Brain microvascular endothelial cell (primary cell): ENCODE measurements around the gene SOS1.
A peak's percentile ranks its signal among the peaks of the same experiment; 100 is the strongest.

ENCODE experiments used
- DNase-seq: peaks from one replicate; pipeline ENCODE4 v3.0.0-alpha.2; 2020
- H3K27ac ChIP-seq: fragments of 250-450 bp; sonication (Bioruptor Pico); 2 replicates; pipeline ENCODE4 v1.5.1; 2020; ENCODE audit warnings: mild to moderate bottlenecking, moderate library complexity
- H3K27me3 ChIP-seq: fragments of 250-450 bp; sonication (Bioruptor Pico); replicated peaks from 2 replicates; pipeline ENCODE4 v1.5.1; 2020; ENCODE audit warnings: mild to moderate bottlenecking
- H3K36me3 ChIP-seq: fragments of 250-450 bp; sonication (Bioruptor Pico); replicated peaks from 2 replicates; pipeline ENCODE4 v1.5.1; 2020; ENCODE audit warnings: mild to moderate bottlenecking
- H3K4me3 ChIP-seq: 2 replicates; pipeline ENCODE4 v1.5.1; 2011; ENCODE audit warnings: low read depth, mild to moderate bottlenecking, control low read depth, low read length, moderate library complexity
- CTCF ChIP-seq: IDR thresholded peaks from 2 replicates; pipeline ENCODE4 v1.5.1; 2011; ENCODE audit warnings: low read depth, mild to moderate bottlenecking, moderate library complexity, low read length, control low read depth, inconsistent platforms; ENCODE audit errors: missing control alignments
- in situ Hi-C: cut with HindIII; loops from 2 replicates; pipeline ENCODE4 v1.10.0; 2017; ENCODE audit warnings: low sequenced_read_pairs, low pct_ligation_motif_present

Gene SOS1

DNA sequence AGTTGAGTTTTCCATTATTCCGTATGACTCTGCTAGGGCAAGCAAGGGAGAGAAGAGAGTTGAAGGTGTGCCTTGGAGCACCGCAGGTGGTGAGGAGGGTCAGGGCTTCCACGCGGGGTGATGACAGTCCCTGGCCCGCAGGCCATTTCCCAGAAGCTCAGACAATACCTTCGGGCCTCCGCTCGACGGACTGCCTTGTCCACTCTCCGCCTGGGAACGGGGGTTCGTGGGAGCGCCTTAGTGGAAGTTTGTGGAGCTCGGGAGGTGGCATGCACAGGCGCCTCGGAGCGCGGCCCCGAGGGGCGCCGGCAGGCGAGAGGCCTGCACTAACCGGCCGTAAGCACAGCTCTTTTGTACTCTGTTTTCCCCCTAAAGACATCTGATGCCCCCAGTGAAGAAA, 161.4 kb downstream of the SOS1 start:
- in situ Hi-C loops = no loop called here
- peak overlapping the region; percentile 47 for H3K4me3 ChIP-seq
- H3K27me3 ChIP-seq = no peaks in the 10 kb centered on the region
- no peak for TF ChIP-seq CTCF
- no peak for DNase-seq
- no peaks in the 10 kb centered on the region for H3K36me3 ChIP-seq
- no peak overlapping the region for H3K27ac ChIP-seq

DNA sequence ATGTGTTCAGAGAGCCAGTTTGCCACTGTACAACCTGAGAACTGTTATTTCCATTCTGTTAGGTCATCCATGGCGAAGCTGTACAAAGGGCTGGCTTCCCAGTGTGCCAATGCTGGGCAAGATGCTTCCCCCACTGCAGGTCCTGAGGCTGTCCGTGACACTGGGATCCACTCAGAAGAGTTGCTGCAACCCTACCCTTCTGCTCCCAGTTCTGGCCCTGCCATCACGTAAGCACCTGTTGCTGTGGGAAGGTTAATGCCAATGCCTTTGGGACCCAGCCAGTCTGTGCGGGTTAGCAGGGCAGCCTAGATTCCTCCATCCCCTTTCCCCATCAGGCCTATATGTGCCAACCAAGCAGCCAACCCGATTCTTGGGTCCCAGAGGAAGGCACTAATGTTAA, 162.9 kb downstream of the SOS1 start:
- H3K27ac ChIP-seq = no peak overlapping the region
- no peak for DNase-seq
- in situ Hi-C loops = no loop called here
- no peaks in the 10 kb centered on the region for H3K27me3 ChIP-seq
- no peaks in the 10 kb centered on the region for H3K36me3 ChIP-seq
- no peak overlapping the region for H3K4me3 ChIP-seq
- no peak for TF ChIP-seq CTCF

DNA sequence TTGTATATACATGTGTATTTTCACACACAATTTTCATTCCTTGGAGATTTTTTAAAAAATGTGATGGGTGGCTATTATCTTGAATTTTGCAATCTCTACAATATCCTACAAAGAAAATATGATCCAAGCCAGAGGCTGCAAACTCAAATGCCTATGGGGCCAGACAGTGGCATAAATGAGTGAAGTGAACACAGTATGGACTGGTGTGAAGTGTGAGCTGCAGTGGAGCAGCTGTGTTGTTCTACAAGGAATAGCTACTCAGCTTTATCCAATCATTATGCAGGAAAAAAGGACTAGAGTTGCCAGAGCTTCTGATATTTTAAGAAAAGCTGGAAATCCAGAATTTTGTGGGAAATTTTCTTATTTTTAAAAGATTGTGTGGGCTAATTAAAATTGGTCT, 169.1 kb downstream of the SOS1 start:
- Histone ChIP-seq H3K36me3 (no peaks in the 10 kb centered on the region), H3K27me3 (no peaks in the 10 kb centered on the region), H3K4me3 (no peak overlapping the region), H3K27ac (no peak overlapping the region)
- DNase-seq = no peak
- in situ Hi-C loops = no loop called here
- TF ChIP-seq CTCF = no peak

- no peak overlapping the region for H3K27ac ChIP-seq
- TF ChIP-seq CTCF = no peak
- H3K4me3 ChIP-seq = no peak overlapping the region
- no peaks in the 10 kb centered on the region for H3K36me3 ChIP-seq
- in situ Hi-C loops = no loop called here
- no peaks in the 10 kb centered on the region for H3K27me3 ChIP-seq
- DNase-seq = no peak
These were observed 171.9 kb downstream of the SOS1 start for GRCh38 chr2:38948995-38949394.

DNA sequence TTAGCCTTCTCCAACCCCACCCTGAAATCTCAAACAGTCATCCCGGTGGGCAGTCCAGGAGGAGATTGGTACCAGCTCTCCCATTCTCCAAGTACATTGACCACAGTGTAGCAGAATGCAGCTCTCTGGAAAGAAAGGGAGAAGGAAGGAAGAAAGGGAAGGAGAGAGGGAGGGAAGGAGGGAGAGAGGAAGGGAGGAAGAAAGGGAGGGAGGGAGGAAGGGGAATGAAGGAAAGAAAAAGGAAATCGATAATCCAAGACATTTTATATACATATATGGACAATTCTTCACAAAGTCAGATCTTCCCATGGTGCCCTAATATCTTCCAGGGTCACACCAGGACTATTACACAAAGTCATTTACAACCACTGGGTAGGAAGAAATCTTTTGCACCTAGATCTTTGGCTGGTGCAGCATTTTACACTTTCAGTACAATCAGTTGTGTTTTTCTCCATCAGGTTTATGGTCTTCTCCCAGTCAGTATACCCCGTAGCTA, 172.4 kb downstream of the SOS1 start:
- no peak for TF ChIP-seq CTCF
- H3K27ac ChIP-seq = no peak overlapping the region
- H3K4me3 ChIP-seq = no peak overlapping the region
- H3K27me3 ChIP-seq = no peaks in the 10 kb centered on the region
- DNase-seq = no peak
- in situ Hi-C loops = no loop called here
- no peaks in the 10 kb centered on the region for H3K36me3 ChIP-seq

- in situ Hi-C loops = no loop called here
- no peak overlapping the region for H3K27ac ChIP-seq
- no peaks in the 10 kb centered on the region for H3K36me3 ChIP-seq
- H3K27me3 ChIP-seq = no peaks in the 10 kb centered on the region
- H3K4me3 ChIP-seq = no peak overlapping the region
- DNase-seq = peak; percentile 69
- TF ChIP-seq CTCF = peak; percentile 85
These were observed 173.3 kb downstream of the SOS1 start for GRCh38 chr2:38947241-38948239.
